DMS 273 treated with DMSO at 0.1 percent for 48 hours (cell line): ENCODE results near the gene FNIP1.
"Not testable (repeated sequence)": the region's sequence is repeated elsewhere in the genome, so short reads cannot be mapped to it uniquely, and the experiment has no call there.

Source experiments
- DNase-seq: peaks from one replicate; lab custom pipeline; 2025; lab: John Stamatoyannopoulos, UW

The FNIP1 gene

DNA sequence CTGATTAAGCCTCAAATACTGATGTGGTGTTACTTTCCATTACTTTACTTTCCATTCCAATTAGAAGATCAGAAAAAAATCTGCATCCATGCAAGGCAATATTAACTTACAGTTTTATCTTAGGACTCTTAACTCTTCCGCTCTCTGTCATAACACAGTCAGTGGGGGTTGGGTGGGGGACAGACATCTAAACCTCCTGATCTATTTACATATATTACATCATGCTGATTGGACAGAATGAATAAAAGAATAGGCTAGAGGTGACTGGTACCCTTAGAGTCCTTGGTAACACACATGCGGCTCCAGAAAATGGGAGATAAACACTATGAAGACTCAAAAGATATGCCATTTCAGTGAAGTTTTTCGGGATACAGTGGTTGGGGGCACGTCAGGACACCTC lies 189.4 kb downstream of the FNIP1 start:
- no peak for DNase-seq

DNA sequence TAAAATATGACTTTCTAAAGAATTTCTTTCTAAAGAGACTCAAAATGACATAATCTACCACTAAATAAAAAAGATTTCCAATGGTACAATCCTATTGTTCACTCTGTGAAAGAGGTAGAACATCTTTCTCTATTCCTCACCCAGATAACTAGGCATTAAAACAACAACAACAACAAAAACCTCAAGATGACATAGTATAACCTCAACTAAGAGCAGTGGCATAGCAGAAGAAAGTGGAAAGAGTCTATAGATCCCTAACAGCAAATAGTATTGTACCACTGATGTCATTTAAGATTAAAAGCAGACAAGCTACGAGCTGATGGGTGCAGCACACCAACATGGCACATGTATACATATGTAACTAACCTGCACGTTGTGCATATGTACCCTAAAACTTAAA lies 191.7 kb downstream of the FNIP1 start:
- no peak for DNase-seq

DNA sequence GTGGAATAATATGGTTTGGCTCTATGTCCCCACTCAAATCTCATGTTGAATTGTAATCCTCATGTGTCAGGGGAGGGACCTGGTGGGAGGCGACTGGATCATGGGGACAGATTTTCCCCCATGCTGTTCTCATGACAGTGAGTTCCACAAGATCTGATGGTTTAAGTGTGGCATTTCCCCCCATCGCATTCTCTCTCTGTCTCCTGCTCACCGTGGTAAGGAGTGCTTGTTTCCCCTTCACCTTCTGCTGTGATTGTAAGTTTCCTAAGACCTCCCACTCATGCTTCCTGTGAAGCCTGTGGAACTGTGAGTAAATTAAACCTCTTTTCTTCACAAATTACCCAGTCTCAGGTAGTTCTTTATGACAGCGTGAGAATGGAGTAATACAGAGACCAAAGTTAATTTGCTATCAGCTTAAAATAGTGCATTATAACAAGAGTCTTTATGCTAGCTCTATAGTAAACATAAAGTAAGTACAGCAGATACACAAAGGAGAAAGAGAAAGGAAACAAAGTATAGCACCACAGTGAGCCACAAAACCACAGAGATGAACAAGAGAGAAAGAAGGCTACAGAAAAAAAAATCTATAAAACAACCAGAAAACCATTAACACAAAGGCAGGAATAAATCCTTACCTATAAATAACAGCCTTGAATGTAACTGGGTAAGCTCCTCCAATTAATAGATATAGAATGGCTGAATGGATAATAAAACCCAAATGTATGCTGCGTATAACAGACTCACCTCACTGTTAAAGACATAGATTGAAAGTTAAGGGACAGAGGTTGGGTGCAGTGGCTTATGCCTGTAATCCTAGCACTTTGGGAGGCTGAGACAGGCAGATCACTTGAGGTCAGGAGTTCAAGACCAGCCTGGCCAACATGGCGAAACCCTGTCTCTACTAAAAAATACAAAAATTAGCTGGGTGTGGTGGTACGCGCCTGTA lies 201.5 kb downstream of the FNIP1 start:
- no peak for DNase-seq

DNA sequence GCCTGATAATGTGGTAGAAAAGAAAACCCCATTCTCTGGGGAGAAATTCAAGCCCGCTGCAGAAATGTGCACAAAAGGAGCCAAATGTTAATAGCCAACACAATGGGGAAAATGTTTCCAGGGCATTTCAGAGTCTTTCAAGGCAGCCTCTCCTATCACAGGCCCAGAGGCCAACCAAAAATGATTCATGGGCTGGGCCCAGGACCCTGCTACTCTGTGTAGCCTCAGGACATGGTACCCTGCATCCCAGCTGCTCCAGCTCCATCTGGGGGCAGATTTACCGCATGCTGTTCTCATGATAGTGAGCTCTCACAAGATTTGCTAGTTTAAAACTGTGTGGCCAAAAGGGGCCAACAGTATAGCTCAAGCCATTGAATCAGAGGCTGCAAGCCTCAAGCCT lies 202.9 kb downstream of the FNIP1 start:
- no peak for DNase-seq

DNA sequence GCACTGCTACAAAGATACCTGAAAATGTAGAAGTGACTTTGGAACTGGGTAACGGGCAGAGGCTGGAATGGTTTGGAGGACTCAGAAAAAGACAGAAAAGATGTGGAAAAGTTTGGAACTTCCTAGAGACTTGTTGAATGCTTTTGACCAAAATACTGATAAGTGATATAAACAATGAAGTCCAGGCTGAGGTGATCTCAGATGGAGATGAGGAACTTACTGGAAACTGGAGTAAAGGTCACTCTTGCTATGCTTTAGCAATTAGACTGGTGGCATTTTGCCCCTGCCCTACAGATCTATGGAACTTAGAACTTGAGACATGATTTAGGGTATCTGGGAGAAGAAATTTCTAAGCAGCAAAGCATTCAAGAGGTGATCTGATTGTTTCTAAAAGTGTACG lies 203.4 kb downstream of the FNIP1 start:
- not testable (repeated sequence) for DNase-seq
